ENCODE data around the gene SNAP91.
"Not testable (repeated sequence)": the region's sequence is repeated elsewhere in the genome, so short reads cannot be mapped to it uniquely, and the experiment has no call there.

The SNAP91 gene

GRCh38 chr6:83615025-83615999, 93.6 kb downstream of the SNAP91 start:
- DNase-seq, result peak; percentile 45

GRCh38 chr6:83613378-83613777, 95.5 kb downstream of the SNAP91 start:
- DNase-seq, result no peak

GRCh38 chr6:83609248-83609647, 99.7 kb downstream of the SNAP91 start:
- no peak for DNase-seq

GRCh38 chr6:83605517-83605916, 103.4 kb downstream of the SNAP91 start:
- no peak for DNase-seq

GRCh38 chr6:83603551-83603950, 105.3 kb downstream of the SNAP91 start:
- no peak for DNase-seq

GRCh38 chr6:83601119-83601518, 107.8 kb downstream of the SNAP91 start:
- DNase-seq, result no peak

GRCh38 chr6:83600459-83600858, 108.4 kb downstream of the SNAP91 start:
- no peak for DNase-seq

- no peak for DNase-seq
Observed at GRCh38 chr6:83597511-83597910, 111.4 kb downstream of the SNAP91 start.

GRCh38 chr6:83597051-83597450, 111.8 kb downstream of the SNAP91 start:
- DNase-seq, result no peak

- no peak for DNase-seq
Observed at GRCh38 chr6:83594941-83595340, 114.0 kb downstream of the SNAP91 start.

- DNase-seq, result no peak
Observed at GRCh38 chr6:83593395-83593785, 115.5 kb downstream of the SNAP91 start.

- DNase-seq, result no peak
Observed at GRCh38 chr6:83592770-83593394, 116.0 kb downstream of the SNAP91 start.

GRCh38 chr6:83590416-83590815, 118.5 kb downstream of the SNAP91 start:
- no peak for DNase-seq

- DNase-seq, result no peak
Observed at GRCh38 chr6:83589076-83589475, 119.8 kb downstream of the SNAP91 start.

- no peak for DNase-seq
Observed at GRCh38 chr6:83578057-83578456, 130.8 kb downstream of the SNAP91 start.

GRCh38 chr6:83574783-83575182, 134.1 kb downstream of the SNAP91 start:
- DNase-seq, result no peak

GRCh38 chr6:83571663-83572185, 137.2 kb downstream of the SNAP91 start:
- not testable (repeated sequence) for DNase-seq

- DNase-seq, result no peak
Observed at GRCh38 chr6:83558975-83559374, 149.9 kb downstream of the SNAP91 start.

- DNase-seq, result no peak
Observed at GRCh38 chr6:83556871-83557270, 152.0 kb downstream of the SNAP91 start.

GRCh38 chr6:83551748-83552147, 157.2 kb downstream of the SNAP91 start:
- not testable (repeated sequence) for DNase-seq

- not testable (repeated sequence) for DNase-seq
Observed at GRCh38 chr6:83550482-83550881, 158.4 kb downstream of the SNAP91 start.

GRCh38 chr6:83546636-83547035, 162.3 kb downstream of the SNAP91 start:
- DNase-seq, result no peak

- DNase-seq, result no peak
Observed at GRCh38 chr6:83539678-83540077, 169.2 kb downstream of the SNAP91 start.
